Lower leg skin (tissue), 3 donors: Measurements from ENCODE around the gene GARIN1A.
"Not testable (repeated sequence)": the region's sequence is repeated elsewhere in the genome, so short reads cannot be mapped to it uniquely, and the experiment has no call there.

Experiments
- POLR2A ChIP-seq, 2 donors: fragments of 450-650 bp; IDR thresholded peaks; one replicate each; pipeline ENCODE4 v1.6.1; 2016 to 2017; ENCODE audit warnings: antibody characterized with exemption in 2 of 2, mild to moderate bottlenecking in 1 of 2, moderate library complexity in 1 of 2
- TF ChIP-seq, protein P1 (sequence below), 3 donors: fragments of 450-650 bp; IDR thresholded peaks; one replicate each; pipeline ENCODE4 v1.5.1; 2016; ENCODE audit warnings: antibody characterized with exemption in 3 of 3, mild to moderate bottlenecking in 3 of 3, moderate library complexity in 2 of 3

DNA sequence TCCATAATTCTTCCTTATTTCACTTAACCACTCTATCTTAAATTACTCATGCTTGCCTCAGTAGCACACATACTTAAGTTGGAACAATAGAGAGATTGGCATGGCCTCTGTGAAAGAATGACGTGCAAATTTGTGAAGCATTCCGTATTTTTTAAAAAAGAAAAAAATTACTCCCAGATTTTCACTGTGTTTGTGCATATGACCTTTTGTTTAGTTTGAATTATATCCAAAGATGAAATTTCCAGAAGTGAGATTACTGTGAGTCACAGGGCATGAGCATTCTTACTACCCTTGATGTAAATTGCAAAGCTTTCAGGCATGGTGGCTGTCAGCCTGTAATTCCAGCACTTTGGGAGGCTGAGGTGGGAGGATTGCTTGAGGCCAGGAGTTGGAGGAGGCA lies 45.0 kb upstream of the GARIN1A start:
- TF ChIP-seq POLR2A (IDR thresholded peaks at IDR 0.05), result not testable (repeated sequence)
- TF ChIP-seq, protein P1, sequence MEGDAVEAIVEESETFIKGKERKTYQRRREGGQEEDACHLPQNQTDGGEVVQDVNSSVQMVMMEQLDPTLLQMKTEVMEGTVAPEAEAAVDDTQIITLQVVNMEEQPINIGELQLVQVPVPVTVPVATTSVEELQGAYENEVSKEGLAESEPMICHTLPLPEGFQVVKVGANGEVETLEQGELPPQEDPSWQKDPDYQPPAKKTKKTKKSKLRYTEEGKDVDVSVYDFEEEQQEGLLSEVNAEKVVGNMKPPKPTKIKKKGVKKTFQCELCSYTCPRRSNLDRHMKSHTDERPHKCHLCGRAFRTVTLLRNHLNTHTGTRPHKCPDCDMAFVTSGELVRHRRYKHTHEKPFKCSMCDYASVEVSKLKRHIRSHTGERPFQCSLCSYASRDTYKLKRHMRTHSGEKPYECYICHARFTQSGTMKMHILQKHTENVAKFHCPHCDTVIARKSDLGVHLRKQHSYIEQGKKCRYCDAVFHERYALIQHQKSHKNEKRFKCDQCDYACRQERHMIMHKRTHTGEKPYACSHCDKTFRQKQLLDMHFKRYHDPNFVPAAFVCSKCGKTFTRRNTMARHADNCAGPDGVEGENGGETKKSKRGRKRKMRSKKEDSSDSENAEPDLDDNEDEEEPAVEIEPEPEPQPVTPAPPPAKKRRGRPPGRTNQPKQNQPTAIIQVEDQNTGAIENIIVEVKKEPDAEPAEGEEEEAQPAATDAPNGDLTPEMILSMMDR (IDR thresholded peaks at IDR 0.05), result not testable (repeated sequence)
